Stomach smooth muscle (tissue), 2 donors: ENCODE results near the gene SOCS7.
A peak's percentile ranks its signal among the peaks of the same experiment; 100 is the strongest.

ENCODE experiments used
- H3K27ac ChIP-seq: one replicate; pipeline ENCODE4 v1.7.0; 2013; ENCODE audit warnings: mild to moderate bottlenecking, low read length, inconsistent platforms
- H3K27me3 ChIP-seq, 2 donors: one replicate each; pipeline ENCODE4 v1.7.0; 2013; ENCODE audit warnings: low read length in 2 of 2; ENCODE audit not compliant: insufficient read depth in 2 of 2, control insufficient read depth in 1 of 2
- H3K36me3 ChIP-seq, 2 donors: one replicate each; pipeline ENCODE4 v1.7.0; 2013; ENCODE audit warnings: low read length in 2 of 2; ENCODE audit not compliant: control insufficient read depth in 2 of 2, insufficient read depth in 2 of 2
- H3K4me1 ChIP-seq: one replicate; pipeline ENCODE4 v1.7.0; 2013; ENCODE audit warnings: low read length; ENCODE audit not compliant: control insufficient read depth, insufficient read depth
- H3K4me3 ChIP-seq, 2 donors: one replicate each; pipeline ENCODE4 v1.7.0; 2013; ENCODE audit warnings: low read length in 2 of 2
- H3K9ac ChIP-seq, 2 donors: one replicate each; pipeline ENCODE4 v1.7.0; 2013; ENCODE audit warnings: low read length in 2 of 2, mild to moderate bottlenecking in 1 of 2
- H3K9me3 ChIP-seq, 2 donors: one replicate each; pipeline ENCODE4 v1.7.0; 2013; ENCODE audit warnings: low read length in 2 of 2; ENCODE audit not compliant: control insufficient read depth in 2 of 2
- donor health status: healthy.
- donor health status: Pancreatic carcinoma.

SOCS7 gene

GRCh38 chr17:38415250-38416194, 63.9 kb downstream of the SOCS7 start:
- Histone ChIP-seq H3K4me1 (peaks cover 25% of the 10 kb centered on the region), H3K4me3 (no peak overlapping the region), H3K9me3 (no peaks in the 10 kb centered on the region), H3K36me3 (no peaks in the 10 kb centered on the region), H3K27ac (no peak overlapping the region), H3K9ac (no peak overlapping the region), H3K27me3 (peaks cover 3 to 12% of the 10 kb centered on the region in 2 donors)

DNA sequence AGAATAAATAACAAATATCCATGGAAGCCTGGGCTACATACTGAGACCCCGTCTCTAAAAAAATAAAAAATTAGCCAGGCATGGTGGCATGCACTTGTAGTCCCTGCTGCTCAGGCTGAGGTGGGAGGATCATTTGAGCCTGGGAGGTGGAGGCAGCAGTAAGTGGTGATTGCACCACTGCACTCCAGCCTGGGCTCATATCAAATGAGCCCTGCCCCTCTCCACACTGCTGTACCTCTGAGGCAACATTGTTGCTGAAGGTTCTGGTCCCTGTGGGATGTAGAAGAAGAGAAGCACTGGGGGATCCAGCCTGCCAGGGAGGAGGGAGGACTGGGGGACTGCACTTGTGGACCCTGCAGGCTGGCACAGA, 65.2 kb downstream of the SOCS7 start:
- H3K9ac ChIP-seq: no peak overlapping the region
- peaks cover 38% of the 10 kb centered on the region for H3K4me1 ChIP-seq
- H3K4me3 ChIP-seq: no peak overlapping the region
- no peaks in the 10 kb centered on the region for H3K9me3 ChIP-seq
- no peak overlapping the region for H3K27ac ChIP-seq
- H3K27me3 ChIP-seq: peaks cover 3 to 10% of the 10 kb centered on the region in 2 donors
- H3K36me3 ChIP-seq: no peaks in the 10 kb centered on the region

DNA sequence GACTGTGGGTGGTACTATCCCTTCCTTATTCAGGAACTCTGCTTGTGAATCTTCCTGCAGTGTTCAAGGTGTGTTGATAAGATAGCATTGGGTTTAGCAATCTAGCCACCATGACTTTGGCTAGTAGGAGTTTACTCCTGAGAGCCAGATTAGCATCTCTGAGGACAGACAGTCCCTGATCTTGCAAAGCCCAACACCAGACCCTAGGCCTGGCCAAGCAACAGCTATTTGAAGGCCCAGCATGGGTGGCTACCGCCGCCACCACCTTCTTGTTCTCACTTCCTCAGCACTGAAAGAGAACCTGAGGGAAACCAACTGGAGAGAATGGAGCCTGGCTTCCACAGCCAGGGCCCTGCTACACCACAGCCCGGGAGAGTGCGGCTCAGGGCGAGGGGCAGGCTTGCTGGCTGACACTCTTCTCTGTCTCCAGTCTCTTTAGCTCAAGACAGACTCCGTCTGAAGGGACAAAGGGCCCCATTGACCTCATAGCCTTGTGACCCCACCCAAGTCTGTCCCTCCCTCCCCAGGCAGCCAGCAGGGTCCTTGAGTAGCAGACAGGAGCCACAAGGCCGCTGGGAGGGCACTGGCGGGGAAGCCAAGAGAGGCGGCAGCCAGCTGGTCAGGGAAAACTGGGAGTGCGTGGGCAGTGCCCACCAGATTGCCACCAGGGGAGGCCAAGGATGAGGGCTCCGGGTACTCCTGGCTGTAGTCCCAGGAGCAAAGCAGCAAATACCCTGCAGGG, 65.7 kb downstream of the SOCS7 start:
- peaks cover 44% of the 10 kb centered on the region for H3K4me1 ChIP-seq

GRCh38 chr17:38418062-38418692, 66.5 kb downstream of the SOCS7 start:
- Histone ChIP-seq H3K4me3 (peak overlapping the region in 1 of 2 donors; percentile 68), H3K4me1 (peaks cover 48% of the 10 kb centered on the region), H3K27me3 (peaks cover 3 to 8% of the 10 kb centered on the region in 2 donors), H3K9me3 (no peaks in the 10 kb centered on the region), H3K9ac (no peak overlapping the region), H3K27ac (no peak overlapping the region), H3K36me3 (no peaks in the 10 kb centered on the region)

More for the DNA sequence above, 65.7 kb downstream of the SOCS7 start:
- Histone ChIP-seq H3K9me3 (no peaks in the 10 kb centered on the region), H3K9ac (no peak overlapping the region), H3K36me3 (no peaks in the 10 kb centered on the region), H3K27ac (no peak overlapping the region), H3K4me3 (no peak overlapping the region), H3K27me3 (peaks cover 3 to 10% of the 10 kb centered on the region in 2 donors)

DNA sequence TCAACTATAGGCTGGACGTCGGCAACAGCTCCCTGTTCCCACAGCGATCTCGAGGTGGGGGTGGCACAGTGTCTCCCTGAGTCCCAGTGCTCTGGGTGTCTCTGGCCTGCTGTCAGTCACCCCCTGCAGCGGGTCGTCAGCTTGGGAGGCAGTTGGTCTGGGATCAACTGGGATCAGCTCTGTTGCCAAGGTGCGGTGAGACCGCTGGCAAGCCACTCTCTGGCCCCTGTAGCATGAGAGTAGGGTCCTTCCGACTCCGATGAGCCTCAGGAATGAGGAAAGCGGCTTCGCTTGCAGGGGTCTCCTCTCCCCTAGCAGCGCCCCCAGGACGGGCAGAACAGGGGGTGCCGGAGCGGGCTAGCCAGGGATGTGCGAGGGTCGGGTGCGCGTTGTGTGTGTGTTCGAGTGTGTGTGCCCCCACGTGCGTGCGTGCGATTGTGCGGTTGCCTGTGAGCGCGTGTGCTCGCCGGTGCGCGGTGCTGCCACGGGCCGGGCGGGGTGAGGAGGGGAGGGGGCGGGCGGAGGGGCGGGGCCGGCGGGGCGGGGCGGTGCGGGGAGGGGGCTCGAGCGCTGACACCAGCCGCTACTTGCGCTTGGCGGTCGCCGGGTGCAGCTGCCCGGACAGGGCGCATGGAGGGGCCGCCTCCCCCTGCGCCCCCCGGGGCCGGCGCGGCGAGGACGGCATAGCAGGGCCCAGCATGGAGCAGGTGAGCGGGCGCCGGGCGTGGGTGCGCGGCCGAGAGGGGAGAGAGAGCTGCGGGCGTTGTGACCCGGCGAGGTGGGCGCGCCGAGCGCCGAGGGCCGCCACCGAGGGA, 67.3 kb downstream of the SOCS7 start:
- H3K27me3 ChIP-seq: peaks cover 3 to 8% of the 10 kb centered on the region in 2 donors
- peak overlapping the region; percentile 13 to 30 for H3K9ac ChIP-seq
- no peaks in the 10 kb centered on the region for H3K36me3 ChIP-seq
- H3K27ac ChIP-seq: no peak overlapping the region
- H3K9me3 ChIP-seq: no peaks in the 10 kb centered on the region
- peaks cover 51% of the 10 kb centered on the region for H3K4me1 ChIP-seq
- H3K4me3 ChIP-seq: peak overlapping the region; percentile 66 to 68

GRCh38 chr17:38419508-38419981, 67.9 kb downstream of the SOCS7 start:
- peak overlapping the region; percentile 49 to 68 for H3K4me3 ChIP-seq
- no peaks in the 10 kb centered on the region for H3K36me3 ChIP-seq
- peaks cover 3 to 8% of the 10 kb centered on the region in 2 donors for H3K27me3 ChIP-seq
- peaks cover 55% of the 10 kb centered on the region for H3K4me1 ChIP-seq
- H3K27ac ChIP-seq: no peak overlapping the region
- H3K9ac ChIP-seq: peak overlapping the region in 1 of 2 donors; percentile 30
- no peaks in the 10 kb centered on the region for H3K9me3 ChIP-seq

- peaks cover 60% of the 10 kb centered on the region for H3K4me1 ChIP-seq
- H3K9me3 ChIP-seq: no peaks in the 10 kb centered on the region
- no peaks in the 10 kb centered on the region for H3K36me3 ChIP-seq
- H3K9ac ChIP-seq: peak overlapping the region in 1 of 2 donors; percentile 68
- H3K27me3 ChIP-seq: peaks cover 3 to 8% of the 10 kb centered on the region in 2 donors
- peak overlapping the region; percentile 50 to 68 for H3K4me3 ChIP-seq
- H3K27ac ChIP-seq: peak overlapping the region; percentile 85
Measured at GRCh38 chr17:38420518-38420917, 68.9 kb downstream of the SOCS7 start.

DNA sequence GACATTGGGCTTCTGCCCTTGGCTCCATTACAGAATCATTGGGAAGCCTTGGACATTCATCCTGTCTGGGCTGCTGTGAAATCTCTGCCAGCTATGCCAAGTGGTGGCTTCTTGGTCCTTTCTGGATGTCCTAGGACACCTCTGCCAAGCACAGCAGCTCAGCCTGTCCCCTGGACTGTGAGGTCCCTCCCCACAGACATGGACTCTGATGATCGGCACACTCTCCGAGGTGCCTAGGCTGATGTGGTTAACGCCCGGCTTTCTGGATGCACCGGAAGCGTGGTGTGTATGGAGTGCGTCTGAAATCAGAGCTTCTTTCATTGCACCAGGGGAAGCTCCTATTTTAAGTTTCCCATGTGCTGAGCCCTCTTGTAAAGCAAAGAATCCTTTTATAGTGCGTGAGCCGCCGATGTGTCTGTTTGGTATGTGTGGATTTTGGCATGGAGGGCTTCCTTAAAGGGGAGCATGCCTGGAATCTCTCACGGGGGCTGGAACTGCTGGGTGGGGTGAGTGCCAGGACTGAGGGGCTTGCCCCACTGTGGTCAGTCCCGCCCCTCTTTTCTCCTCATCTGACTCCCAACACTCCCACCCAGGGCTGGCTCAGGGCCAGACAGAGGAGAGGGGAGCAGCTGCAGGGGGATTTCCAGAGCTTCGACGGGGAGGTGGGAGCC, 69.7 kb downstream of the SOCS7 start:
- Histone ChIP-seq H3K9me3 (no peaks in the 10 kb centered on the region), H3K4me1 (peaks cover 66% of the 10 kb centered on the region), H3K27me3 (peaks cover 3 to 8% of the 10 kb centered on the region in 2 donors), H3K9ac (peak overlapping the region; percentile 42 to 68), H3K36me3 (no peaks in the 10 kb centered on the region), H3K4me3 (peak overlapping the region; percentile 50 to 62), H3K27ac (peak overlapping the region; percentile 85)

- H3K9ac ChIP-seq: peak overlapping the region; percentile 42 to 68
Measured at GRCh38 chr17:38421871-38422827, 70.5 kb downstream of the SOCS7 start.

More at GRCh38 chr17:38421871-38422827, 70.5 kb downstream of the SOCS7 start:
- H3K27ac ChIP-seq: peak overlapping the region; percentile 85
- no peaks in the 10 kb centered on the region for H3K9me3 ChIP-seq
- peak overlapping the region in 1 of 2 donors; percentile 62 for H3K4me3 ChIP-seq
- H3K36me3 ChIP-seq: no peaks in the 10 kb centered on the region
- peaks cover 3 to 8% of the 10 kb centered on the region in 2 donors for H3K27me3 ChIP-seq
- peaks cover 68% of the 10 kb centered on the region for H3K4me1 ChIP-seq
